Thyroid gland (tissue), 4 donors: ENCODE measurements around the gene SART1. TPM values are rescaled to one million over a fixed set of nuclear protein-coding genes. Genes with fewer than 3 reads are reported as not detected.

Source experiments
- DNase-seq, 2 donors: peaks; one replicate each; pipeline ENCODE4 v3.0.0-alpha.2; 2019
- H3K27ac ChIP-seq, 3 donors: fragments of 200-600 bp; sonication (generic); 1 replicate in 2 of 3; 2 replicates in 1 of 3; pipeline ENCODE4 v1.5.1; 2016 to 2019; ENCODE audit warnings: mild to moderate bottlenecking in 1 of 3, moderate library complexity in 1 of 3
- H3K27me3 ChIP-seq: fragments of 200-600 bp; sonication (generic); one replicate; pipeline ENCODE4 v1.5.1; 2019
- H3K36me3 ChIP-seq, 2 donors: fragments of 200-600 bp; sonication (generic); one replicate each; pipeline ENCODE4 v1.5.1; 2016 to 2019
- H3K4me1 ChIP-seq, 2 donors: fragments of 200-600 bp; sonication (generic); one replicate each; pipeline ENCODE4 v1.5.1; 2017 to 2019
- H3K4me3 ChIP-seq, 3 donors: fragments of 200-600 bp; sonication (generic); replicated peaks in 1 of 3; 1 replicate in 2 of 3; 2 replicates in 1 of 3; pipeline ENCODE4 v1.5.1; 2016; ENCODE audit warnings: mild to moderate bottlenecking in 1 of 3
- H3K9me3 ChIP-seq: fragments of 200-600 bp; sonication (generic); one replicate; pipeline ENCODE4 v1.5.1; 2017
- CTCF ChIP-seq, 6 experiments: fragments of 200-600 bp in 3 of 6; fragments of 450-650 bp in 3 of 6; sonication (generic) in 3 of 6; IDR thresholded peaks; one replicate each; pipeline ENCODE4 v1.5.1; 2016 to 2019; ENCODE audit warnings: antibody characterized with exemption in 6 of 6, mild to moderate bottlenecking in 2 of 6, inconsistent platforms in 1 of 6, moderate library complexity in 1 of 6
- POLR2A ChIP-seq, 2 donors: fragments of 450-650 bp; IDR thresholded peaks; one replicate each; pipeline ENCODE4 v1.6.1; 2017; ENCODE audit warnings: antibody characterized with exemption in 2 of 2, mild to moderate bottlenecking in 2 of 2, moderate library complexity in 1 of 2
- WGBS, 2 donors: methylation state at CpG; one replicate each; pipeline ENCODE4 v1.1.5; 2017; 5-methylcytosine and 5-hydroxymethylcytosine counted together
- intact Hi-C: fragments of 100-400 bp; cut with DNase I; formaldehyde crosslinking; loops from one replicate; pipeline ENCODE4 v1.15.1; 2023
- total RNA-seq, 4 donors: library from RNA; depleted of rRNA; stranded (reverse); fragments of >200 nt; gene quantifications; one replicate each; pipeline ENCODE4 v1.2.3, GENCODE V29; 2016

The SART1 gene
- total RNA-seq, 4 donors from 2014 or later, result 22.2 to 46.1 (median 24.2) TPM

- WGBS, 2 donors, result 0% methylated on average over 8 to 19 of the region's 60 CpGs
- TF ChIP-seq POLR2A (IDR thresholded peaks at IDR 0.05), result no peak
- TF ChIP-seq CTCF (IDR thresholded peaks at IDR 0.05), result no peak
- Histone ChIP-seq H3K4me1 (peaks cover 28 to 50% of the 10 kb centered on the region in 2 donors), H3K36me3 (peaks cover 3 to 19% of the 10 kb centered on the region in 2 donors), H3K27me3 (no peaks in the 10 kb centered on the region), H3K4me3 (peak overlapping the region; percentile 93 to 99 (median 95)), H3K27ac (peak overlapping the region; percentile 67 to 75 (median 69)), H3K9me3 (no peaks in the 10 kb centered on the region)
- intact Hi-C loops, result loop anchor here (5.0 kb wide), 1 partner anchor 43 kb away; the partner anchor contains the start of gene SART1
- DNase-seq, result peak; percentile 74 to 77
Observed at GRCh38 chr11:65919573-65920371, 41.8 kb upstream of the SART1 start.

DNA sequence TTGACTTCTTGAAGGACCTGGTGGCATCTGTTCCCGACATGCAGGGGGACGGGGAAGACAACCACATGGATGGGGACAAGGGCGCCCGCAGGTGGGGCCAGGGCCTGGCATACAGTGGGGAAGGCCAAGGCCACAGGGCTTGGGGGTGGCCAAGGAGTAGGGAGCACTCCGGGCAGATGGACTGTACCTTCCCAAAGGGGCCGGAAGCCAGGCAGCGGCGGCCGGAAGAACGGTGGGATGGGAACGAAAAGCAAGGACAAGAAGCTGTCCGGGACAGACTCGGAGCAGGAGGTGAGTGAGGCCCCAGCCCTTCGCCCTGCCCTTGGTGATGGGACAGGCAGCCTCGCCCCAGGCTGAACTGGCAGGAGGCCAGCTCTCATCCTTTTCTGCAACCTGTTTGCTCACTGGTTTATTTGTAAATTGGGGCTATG lies 41.1 kb upstream of the SART1 start:
- no peak for DNase-seq
- H3K9me3 ChIP-seq, result no peaks in the 10 kb centered on the region
- H3K27ac ChIP-seq, result peak overlapping the region in 2 of 3 donors; percentile 67 to 75
- no peak for TF ChIP-seq CTCF (IDR thresholded peaks at IDR 0.05)
- no peak for TF ChIP-seq POLR2A (IDR thresholded peaks at IDR 0.05)
- intact Hi-C loops, result no loop called here
- H3K36me3 ChIP-seq, result peaks cover 3 to 19% of the 10 kb centered on the region in 2 donors
- 40 to 52% methylated on average over 14 to 15 of the region's 15 CpGs for WGBS, 2 donors
- no peaks in the 10 kb centered on the region for H3K27me3 ChIP-seq
- H3K4me3 ChIP-seq, result peak overlapping the region in 2 of 3 donors; percentile 95 to 99
- peaks cover 34 to 52% of the 10 kb centered on the region in 2 donors for H3K4me1 ChIP-seq

DNA sequence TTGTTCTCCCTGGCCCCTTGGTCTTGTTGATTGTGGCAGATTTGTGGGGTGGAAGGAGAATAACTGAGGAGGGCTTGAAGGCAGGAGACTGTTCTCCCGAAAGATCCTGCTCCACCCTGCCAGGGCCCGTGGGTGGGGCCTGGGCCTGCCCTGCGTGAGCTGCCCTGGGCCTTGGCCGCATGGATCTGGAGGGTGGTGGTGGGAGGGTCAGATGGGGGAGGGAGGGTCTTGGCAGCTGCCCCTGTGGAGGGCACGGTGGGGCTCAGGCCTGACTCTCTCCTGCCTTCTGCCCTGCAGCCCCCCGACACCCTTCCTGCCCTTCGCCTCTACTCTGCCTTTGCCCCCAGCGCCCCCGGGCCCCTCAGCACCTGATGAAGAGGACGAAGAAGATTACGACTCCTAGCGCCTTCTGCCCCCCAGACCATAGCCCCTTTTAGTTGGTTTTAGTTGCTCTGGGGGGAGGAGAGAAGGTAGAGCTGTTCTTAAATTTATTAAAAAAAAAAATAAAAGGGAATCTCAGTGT lies 40.4 kb upstream of the SART1 start:
- TF ChIP-seq POLR2A (IDR thresholded peaks at IDR 0.05) (no peak), CTCF (IDR thresholded peaks at IDR 0.05) (no peak)
- intact Hi-C loops, result no loop called here
- 72 to 75% methylated on average over 8 to 12 of the region's 12 CpGs for WGBS, 2 donors
- no peaks in the 10 kb centered on the region for H3K9me3 ChIP-seq
- peak overlapping the region in 1 of 3 donors; percentile 99 for H3K4me3 ChIP-seq
- peaks cover 3 to 19% of the 10 kb centered on the region in 2 donors for H3K36me3 ChIP-seq
- no peaks in the 10 kb centered on the region for H3K27me3 ChIP-seq
- H3K4me1 ChIP-seq, result peaks cover 39 to 52% of the 10 kb centered on the region in 2 donors
- DNase-seq, result no peak
- H3K27ac ChIP-seq, result no peak overlapping the region

GRCh38 chr11:65921876-65922275 lies 39.7 kb upstream of the SART1 start:
- Histone ChIP-seq H3K9me3 (no peaks in the 10 kb centered on the region), H3K4me1 (peaks cover 43 to 48% of the 10 kb centered on the region in 2 donors), H3K36me3 (peaks cover 3 to 19% of the 10 kb centered on the region in 2 donors), H3K27me3 (no peaks in the 10 kb centered on the region), H3K4me3 (no peak overlapping the region), H3K27ac (peak overlapping the region in 1 of 3 donors; percentile 8)
- intact Hi-C loops, result no loop called here
- WGBS, 2 donors, result 95 to 96% methylated on average over 8 to 10 of the region's 10 CpGs
- DNase-seq, result no peak
- no peak for TF ChIP-seq POLR2A (IDR thresholded peaks at IDR 0.05)
- TF ChIP-seq CTCF (IDR thresholded peaks at IDR 0.05), result no peak

DNA sequence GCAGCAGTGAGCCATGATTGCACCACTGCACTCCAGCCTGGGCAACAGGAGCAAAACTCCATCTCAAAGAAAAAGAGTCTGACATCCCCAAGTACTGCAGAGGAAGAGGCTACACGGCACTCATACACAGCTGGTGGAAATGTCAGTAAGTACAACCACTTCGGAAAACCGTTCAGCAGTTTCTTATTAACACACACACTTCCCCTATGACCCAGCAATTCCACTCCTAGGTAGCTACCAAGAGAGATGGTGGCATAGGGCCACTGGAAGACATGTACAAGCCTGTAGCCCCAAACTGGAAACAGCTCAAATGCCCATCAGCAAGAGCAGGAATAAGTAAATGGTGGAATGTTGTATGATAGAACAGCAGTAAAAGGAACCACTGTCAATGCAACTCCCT lies 39.0 kb upstream of the SART1 start:
- no peak overlapping the region for H3K4me3 ChIP-seq
- intact Hi-C loops, result no loop called here
- WGBS, 2 donors, result 81 to 87% methylated on average over 3 of the region's 3 CpGs
- no peak for TF ChIP-seq POLR2A (IDR thresholded peaks at IDR 0.05)
- no peak for TF ChIP-seq CTCF (IDR thresholded peaks at IDR 0.05)
- H3K9me3 ChIP-seq, result no peaks in the 10 kb centered on the region
- peaks cover 39 to 41% of the 10 kb centered on the region in 2 donors for H3K4me1 ChIP-seq
- H3K36me3 ChIP-seq, result peaks cover 3 to 19% of the 10 kb centered on the region in 2 donors
- peak overlapping the region in 1 of 3 donors; percentile 8 for H3K27ac ChIP-seq
- no peak for DNase-seq
- no peaks in the 10 kb centered on the region for H3K27me3 ChIP-seq
